Cardiac fibroblast (primary cell): ENCODE data around the gene IL17REL.

Experiments
- DNase-seq, 2 donors: peaks; one replicate each; pipeline versions ENCODE4 v3.0.0 to v3.0.0-alpha.2; 2010; ENCODE audit warnings: low read depth in 2 of 2
- H3K4me3 ChIP-seq, 2 donors: replicated peaks in 1 of 2; 1 replicate in 1 of 2; 2 replicates in 1 of 2; pipeline ENCODE4 v1.5.1; 2011; ENCODE audit warnings: low read depth in 2 of 2, low read length in 2 of 2, mild to moderate bottlenecking in 2 of 2, moderate library complexity in 1 of 2
- CTCF ChIP-seq: IDR thresholded peaks from one replicate; pipeline ENCODE4 v1.5.1; 2011; ENCODE audit warnings: low read depth, mild to moderate bottlenecking, low read length, inconsistent platforms

Gene IL17REL

DNA sequence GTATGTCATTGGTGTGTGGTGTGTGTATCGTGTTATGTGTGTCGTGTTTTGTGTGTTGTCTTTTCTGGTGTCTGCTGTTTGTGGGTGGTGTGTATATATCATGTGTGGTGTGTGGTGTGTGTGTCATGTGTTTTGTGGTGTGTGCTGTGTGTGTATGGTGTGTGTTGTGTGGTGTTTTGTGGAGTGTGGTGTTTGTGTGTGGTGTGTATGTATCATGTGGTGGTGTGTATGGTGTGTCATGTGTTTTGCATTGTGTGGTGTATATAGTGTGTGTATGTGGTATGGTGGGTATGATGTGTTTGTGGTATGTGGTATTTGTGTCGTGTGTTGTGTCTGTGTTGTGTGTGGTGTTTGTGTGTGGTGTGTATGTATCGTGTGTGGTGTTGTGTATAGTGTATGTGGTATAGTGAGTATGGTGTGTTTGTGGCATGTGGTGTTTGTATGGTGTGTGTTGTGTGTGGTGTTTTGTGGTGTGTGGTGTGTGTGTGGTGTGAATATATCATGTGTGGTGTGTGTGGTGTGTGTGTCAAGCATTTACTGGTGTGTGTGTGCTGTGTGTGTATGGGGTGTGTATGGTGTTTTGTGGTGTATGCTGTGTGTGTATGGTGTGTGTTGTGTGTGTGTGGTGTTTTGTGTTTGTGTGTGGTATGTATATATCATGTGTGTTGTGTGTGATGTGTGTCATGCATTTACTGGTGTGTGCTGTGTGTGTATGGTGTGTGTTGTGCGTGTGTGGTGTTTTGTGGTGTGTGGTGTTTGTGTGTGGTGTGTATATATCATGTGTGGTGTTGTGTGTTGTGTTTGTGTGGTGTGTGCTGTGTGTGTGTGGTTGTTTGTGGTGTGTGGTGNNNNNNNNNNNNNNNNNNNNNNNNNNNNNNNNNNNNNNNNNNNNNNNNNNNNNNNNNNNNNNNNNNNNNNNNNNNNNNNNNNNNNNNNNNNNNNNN lies 39.3 kb downstream of the IL17REL start:
- peak in 1 of 2 donors; percentile 25 for DNase-seq
- H3K4me3 ChIP-seq, result no peak overlapping the region
- TF ChIP-seq CTCF, result no peak

DNA sequence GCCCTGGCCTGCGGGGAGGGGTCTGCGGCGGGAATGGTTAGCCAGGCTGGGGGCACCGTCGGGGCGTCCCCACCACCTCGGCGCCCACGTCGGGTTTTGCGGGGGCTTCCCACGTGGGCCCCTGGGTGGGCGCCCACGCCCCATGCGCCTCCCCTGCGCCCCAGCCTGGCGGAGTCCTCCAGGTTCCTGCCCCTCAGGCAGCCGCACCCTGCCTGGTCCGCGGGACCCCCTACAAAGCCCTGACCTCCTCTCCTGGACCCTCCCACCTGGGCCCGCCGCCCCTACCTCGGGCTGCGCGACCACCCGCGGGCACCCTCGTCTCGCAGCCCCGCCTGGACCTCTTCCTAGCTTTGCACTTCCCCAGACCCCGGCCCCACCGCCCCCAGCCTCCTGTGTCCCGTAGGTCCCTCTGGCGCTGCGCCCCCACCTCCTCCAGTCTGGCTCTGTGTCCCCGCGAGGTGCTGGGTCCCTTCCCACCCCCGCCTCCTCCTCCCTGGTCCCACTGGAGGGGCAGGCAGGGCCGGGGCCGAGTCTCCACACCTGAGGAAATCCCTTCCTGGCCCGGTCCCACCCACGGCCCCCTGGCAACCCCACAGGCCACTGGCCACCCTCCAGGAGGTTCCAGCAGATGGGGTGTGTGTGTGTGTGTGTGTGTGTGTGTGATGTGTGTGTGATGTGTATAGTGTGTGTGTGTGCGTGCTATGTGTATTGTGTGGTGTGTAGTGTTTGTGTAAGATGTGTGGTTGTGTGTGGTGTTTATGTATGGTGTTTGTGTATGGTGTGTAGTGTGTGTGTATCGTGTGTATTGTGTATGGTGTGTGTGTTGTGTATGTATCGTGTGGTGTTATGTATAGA lies 40.2 kb downstream of the IL17REL start:
- no peak for DNase-seq
- H3K4me3 ChIP-seq, result no peak overlapping the region
- no peak for TF ChIP-seq CTCF

DNA sequence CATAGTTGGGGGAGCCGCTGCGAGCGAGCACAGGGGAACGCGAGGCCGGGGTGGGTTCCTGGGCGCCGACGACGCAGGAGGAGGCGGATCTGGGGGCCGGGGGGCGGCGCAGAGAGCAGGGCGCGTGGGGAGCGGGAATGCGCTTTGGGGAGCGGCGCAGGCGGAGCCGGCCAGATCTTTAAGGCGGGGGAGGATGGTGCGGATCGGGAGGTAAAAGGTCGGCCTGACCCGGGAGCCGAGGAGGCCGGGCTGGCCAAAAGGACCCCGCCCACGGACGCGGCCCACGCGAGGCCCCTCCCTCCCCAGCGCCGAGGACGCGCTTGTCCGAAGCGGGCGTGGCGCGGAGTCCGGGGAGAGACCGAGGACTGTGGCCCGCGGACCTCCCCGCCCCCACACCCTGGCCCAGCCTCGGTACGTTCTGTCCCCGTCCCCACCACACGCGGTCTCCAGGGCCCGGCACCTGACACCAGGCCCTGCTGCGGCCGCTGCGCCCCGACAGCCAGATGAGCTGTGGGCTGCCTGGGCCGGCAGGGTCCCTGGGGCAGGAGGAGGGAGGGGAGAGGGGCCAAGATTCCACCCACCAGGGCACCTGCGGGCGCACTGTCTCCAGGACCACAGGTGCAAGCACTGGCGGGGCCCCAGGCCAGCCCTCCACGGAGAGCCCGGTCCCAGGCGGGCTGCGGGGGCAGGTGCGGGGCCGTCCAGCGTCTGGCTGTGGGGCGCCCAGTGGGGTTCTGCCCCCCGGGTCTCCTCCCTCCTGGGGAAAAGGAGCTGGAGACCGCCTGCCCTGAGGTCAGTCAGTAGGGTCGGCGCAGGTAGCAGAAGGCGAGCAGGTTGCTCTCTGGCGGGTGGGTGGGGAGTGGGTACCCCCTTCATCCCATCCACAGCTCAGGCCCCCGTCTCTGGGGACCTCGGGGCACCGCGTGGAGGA lies 41.1 kb downstream of the IL17REL start:
- DNase-seq, result peak; percentile 45 to 77
- no peak for TF ChIP-seq CTCF
- peak overlapping the region; percentile 32 to 48 for H3K4me3 ChIP-seq

GRCh38 chr22:49970528-49971231 lies 41.9 kb downstream of the IL17REL start:
- no peak for TF ChIP-seq CTCF
- H3K4me3 ChIP-seq, result peak overlapping the region; percentile 32 to 48
- DNase-seq, result peak; percentile 94 to 95

- TF ChIP-seq CTCF, result no peak
- no peak for DNase-seq
- H3K4me3 ChIP-seq, result no peak overlapping the region
Observed at GRCh38 chr22:49969751-49970527, 42.6 kb downstream of the IL17REL start.
